ENCODE measurements around the gene RNF175.

Gene RNF175

GRCh38 chr4:153722036-153722435, 37.8 kb downstream of the RNF175 start:
- no peak overlapping the region for H3K9ac ChIP-seq (ENCODE audit: low read depth, low read length, poor library complexity, severe bottlenecking)
- no peaks in the 10 kb centered on the region for H3F3A ChIP-seq (ENCODE audit: low read depth)
- H3K9me3 ChIP-seq (ENCODE audit: insufficient read depth, low read depth, low read length), result no peaks in the 10 kb centered on the region
- H3K27me3 ChIP-seq (ENCODE audit: insufficient read depth, low read length, poor library complexity, severe bottlenecking), result no peaks in the 10 kb centered on the region
- H2AFZ ChIP-seq (ENCODE audit: low read length), result no peak overlapping the region
- no peaks in the 10 kb centered on the region for H3K9me2 ChIP-seq (replicated peaks; ENCODE audit: low read depth, low read length)
- no peaks in the 10 kb centered on the region for H4K20me1 ChIP-seq (ENCODE audit: insufficient read depth, low read length, poor library complexity, severe bottlenecking)
- H3K4me1 ChIP-seq (ENCODE audit: insufficient read depth, low read length, poor library complexity, severe bottlenecking), result peaks cover 8% of the 10 kb centered on the region
- H3K79me2 ChIP-seq (ENCODE audit: insufficient read depth, low read length), result no peaks in the 10 kb centered on the region
- H3K36me3 ChIP-seq (ENCODE audit: insufficient read depth, low read length), result no peaks in the 10 kb centered on the region
- TF ChIP-seq, protein P1, sequence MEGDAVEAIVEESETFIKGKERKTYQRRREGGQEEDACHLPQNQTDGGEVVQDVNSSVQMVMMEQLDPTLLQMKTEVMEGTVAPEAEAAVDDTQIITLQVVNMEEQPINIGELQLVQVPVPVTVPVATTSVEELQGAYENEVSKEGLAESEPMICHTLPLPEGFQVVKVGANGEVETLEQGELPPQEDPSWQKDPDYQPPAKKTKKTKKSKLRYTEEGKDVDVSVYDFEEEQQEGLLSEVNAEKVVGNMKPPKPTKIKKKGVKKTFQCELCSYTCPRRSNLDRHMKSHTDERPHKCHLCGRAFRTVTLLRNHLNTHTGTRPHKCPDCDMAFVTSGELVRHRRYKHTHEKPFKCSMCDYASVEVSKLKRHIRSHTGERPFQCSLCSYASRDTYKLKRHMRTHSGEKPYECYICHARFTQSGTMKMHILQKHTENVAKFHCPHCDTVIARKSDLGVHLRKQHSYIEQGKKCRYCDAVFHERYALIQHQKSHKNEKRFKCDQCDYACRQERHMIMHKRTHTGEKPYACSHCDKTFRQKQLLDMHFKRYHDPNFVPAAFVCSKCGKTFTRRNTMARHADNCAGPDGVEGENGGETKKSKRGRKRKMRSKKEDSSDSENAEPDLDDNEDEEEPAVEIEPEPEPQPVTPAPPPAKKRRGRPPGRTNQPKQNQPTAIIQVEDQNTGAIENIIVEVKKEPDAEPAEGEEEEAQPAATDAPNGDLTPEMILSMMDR (conservative IDR thresholded peaks at IDR 0.05; ENCODE audit: low read length), result no peak
- H3K4me2 ChIP-seq (ENCODE audit: low read depth, low read length, poor library complexity, severe bottlenecking), result no peak overlapping the region
- no peak overlapping the region for H3K4me3 ChIP-seq (ENCODE audit: low read length, poor library complexity, severe bottlenecking)

DNA sequence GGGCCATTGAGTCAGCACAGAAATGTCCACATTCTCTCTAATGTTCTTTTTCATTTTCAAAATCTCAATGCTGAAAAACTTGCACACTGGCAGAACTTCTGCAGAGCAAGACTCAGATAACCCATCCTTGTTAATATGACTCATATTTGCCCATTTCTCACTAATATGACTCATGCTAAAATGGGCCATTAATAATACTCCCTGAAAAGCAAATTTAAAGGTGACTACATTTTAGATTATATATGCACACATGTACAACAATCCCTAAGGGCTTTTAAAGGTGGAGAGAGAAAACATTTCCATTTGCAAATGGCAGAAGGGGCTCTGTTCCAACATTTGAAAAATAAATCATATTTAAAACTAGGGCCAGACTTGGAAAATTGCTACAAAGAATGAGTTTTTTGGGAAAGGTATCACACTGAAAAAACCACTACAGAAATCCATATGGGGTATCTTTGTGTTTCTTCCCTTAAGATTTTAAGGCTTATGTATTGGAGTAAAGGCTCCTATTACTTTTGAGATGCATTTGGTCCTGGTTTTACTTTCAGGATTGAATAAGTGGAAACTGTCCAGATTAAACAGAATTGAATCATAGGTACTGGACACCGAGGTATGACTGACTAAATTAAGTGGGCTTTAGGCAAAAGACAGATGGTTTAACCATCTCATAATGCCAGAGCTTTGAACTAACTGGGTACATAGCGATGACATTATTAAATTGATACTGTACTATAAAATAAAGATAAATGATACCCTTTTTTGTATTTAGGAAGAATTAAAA, 45.8 kb downstream of the RNF175 start:
- Histone ChIP-seq H3K9ac (ENCODE audit: low read depth, low read length, poor library complexity, severe bottlenecking) (no peak overlapping the region), H3K4me2 (ENCODE audit: low read depth, low read length, poor library complexity, severe bottlenecking) (no peak overlapping the region), H3K27me3 (ENCODE audit: insufficient read depth, low read length, poor library complexity, severe bottlenecking) (no peaks in the 10 kb centered on the region), H3K9me3 (ENCODE audit: insufficient read depth, low read depth, low read length) (no peaks in the 10 kb centered on the region), H3K4me3 (ENCODE audit: low read length, poor library complexity, severe bottlenecking) (no peak overlapping the region), H2AFZ (ENCODE audit: low read length) (no peak overlapping the region), H3K4me1 (ENCODE audit: insufficient read depth, low read length, poor library complexity, severe bottlenecking) (peaks cover 6% of the 10 kb centered on the region), H3K79me2 (ENCODE audit: insufficient read depth, low read length) (no peaks in the 10 kb centered on the region), H3K9me2 (replicated peaks; ENCODE audit: low read depth, low read length) (no peaks in the 10 kb centered on the region), H4K20me1 (ENCODE audit: insufficient read depth, low read length, poor library complexity, severe bottlenecking) (no peaks in the 10 kb centered on the region), H3F3A (ENCODE audit: low read depth) (no peaks in the 10 kb centered on the region), H3K36me3 (ENCODE audit: insufficient read depth, low read length) (no peaks in the 10 kb centered on the region)
- TF ChIP-seq EZH2phosphoT487 (IDR thresholded peaks at IDR 0.05; ENCODE audit: borderline replicate concordance), result no peak
- TF ChIP-seq, protein P1 (conservative IDR thresholded peaks at IDR 0.05; ENCODE audit: low read length), result no peak

DNA sequence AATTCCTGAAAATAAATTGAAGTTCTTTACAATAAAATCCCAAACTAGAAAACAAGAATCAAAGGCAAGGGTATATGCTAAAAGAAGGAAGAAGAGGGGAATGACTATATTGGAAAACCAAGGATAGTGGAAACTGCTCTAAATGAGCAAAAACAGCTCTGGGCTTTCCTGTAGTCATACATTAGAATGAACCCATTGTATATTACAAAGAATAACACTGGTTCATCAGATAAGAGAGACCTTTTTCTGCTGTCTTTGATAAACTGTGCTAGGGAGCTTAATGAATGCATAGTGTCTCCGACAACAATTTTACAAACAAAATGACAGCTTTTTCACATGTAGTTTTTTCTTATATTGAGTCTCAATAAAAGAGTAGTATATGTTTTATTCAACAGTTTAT, 49.1 kb downstream of the RNF175 start:
- no peaks in the 10 kb centered on the region for H3K36me3 ChIP-seq (ENCODE audit: insufficient read depth, low read length)
- no peaks in the 10 kb centered on the region for H3F3A ChIP-seq (ENCODE audit: low read depth)
- H3K9ac ChIP-seq (ENCODE audit: low read depth, low read length, poor library complexity, severe bottlenecking), result no peak overlapping the region
- TF ChIP-seq, protein P1 (conservative IDR thresholded peaks at IDR 0.05; ENCODE audit: low read length), result no peak
- H3K9me3 ChIP-seq (ENCODE audit: insufficient read depth, low read depth, low read length), result no peaks in the 10 kb centered on the region
- H3K4me1 ChIP-seq (ENCODE audit: insufficient read depth, low read length, poor library complexity, severe bottlenecking), result peaks cover 6% of the 10 kb centered on the region
- H3K4me2 ChIP-seq (ENCODE audit: low read depth, low read length, poor library complexity, severe bottlenecking), result no peak overlapping the region
- H3K9me2 ChIP-seq (replicated peaks; ENCODE audit: low read depth, low read length), result no peaks in the 10 kb centered on the region
- H3K27me3 ChIP-seq (ENCODE audit: insufficient read depth, low read length, poor library complexity, severe bottlenecking), result no peaks in the 10 kb centered on the region
- H4K20me1 ChIP-seq (ENCODE audit: insufficient read depth, low read length, poor library complexity, severe bottlenecking), result no peaks in the 10 kb centered on the region
- no peaks in the 10 kb centered on the region for H3K79me2 ChIP-seq (ENCODE audit: insufficient read depth, low read length)
- no peak overlapping the region for H3K4me3 ChIP-seq (ENCODE audit: low read length, poor library complexity, severe bottlenecking)
- H2AFZ ChIP-seq (ENCODE audit: low read length), result no peak overlapping the region
